ENCODE measurements around the gene FAM229A.

Gene FAM229A

GRCh38 chr1:32345289-32345827 lies 16.9 kb downstream of the FAM229A start:
- Histone ChIP-seq H3K27me3 (ENCODE audit: control insufficient read depth, insufficient read depth, low read length) (peaks cover 12% of the 10 kb centered on the region), H3K4me1 (ENCODE audit: control insufficient read depth, insufficient read depth, low read length) (peaks cover 7% of the 10 kb centered on the region; the same call in 1 of the 2 replicates), H3K36me3 (ENCODE audit: control insufficient read depth, insufficient read depth, low read length) (no peaks in the 10 kb centered on the region), H3K27ac (ENCODE audit: low read depth, low read length) (no peak overlapping the region), H3K4me3 (ENCODE audit: low read depth, low read length) (no peak overlapping the region), H3K9me3 (ENCODE audit: control insufficient read depth, insufficient read depth, low read depth, low read length) (peaks cover under 1% of the 10 kb centered on the region; the same call in 1 of the 2 replicates), H3K9ac (ENCODE audit: low read length) (no peak overlapping the region)

- Histone ChIP-seq H3K4me3 (ENCODE audit: low read depth, low read length) (no peak overlapping the region), H3K9me3 (ENCODE audit: control insufficient read depth, insufficient read depth, low read depth, low read length) (no peaks in the 10 kb centered on the region), H3K36me3 (ENCODE audit: control insufficient read depth, insufficient read depth, low read length) (no peaks in the 10 kb centered on the region), H3K27ac (ENCODE audit: low read depth, low read length) (no peak overlapping the region), H3K9ac (ENCODE audit: low read length) (no peak overlapping the region), H3K27me3 (ENCODE audit: control insufficient read depth, insufficient read depth, low read length) (0 out of 2 replicates have a peak, but pooled peaks cover 2% of the 10 kb centered on the region), H3K4me1 (ENCODE audit: control insufficient read depth, insufficient read depth, low read length) (peaks cover 13% of the 10 kb centered on the region; the same call in 1 of the 2 replicates)
These were observed 19.6 kb downstream of the FAM229A start for GRCh38 chr1:32342704-32343103.

- peaks cover 19% of the 10 kb centered on the region for H3K4me1 ChIP-seq (ENCODE audit: control insufficient read depth, insufficient read depth, low read length)
- H3K9me3 ChIP-seq (ENCODE audit: control insufficient read depth, insufficient read depth, low read depth, low read length) = no peaks in the 10 kb centered on the region
These were observed 20.3 kb downstream of the FAM229A start for GRCh38 chr1:32341971-32342370.

GRCh38 chr1:32341186-32341757 lies 21.0 kb downstream of the FAM229A start:
- Histone ChIP-seq H3K9me3 (ENCODE audit: control insufficient read depth, insufficient read depth, low read depth, low read length) (no peaks in the 10 kb centered on the region), H3K27ac (ENCODE audit: low read depth, low read length) (no peak overlapping the region), H3K4me3 (ENCODE audit: low read depth, low read length) (no peak overlapping the region), H3K9ac (ENCODE audit: low read length) (no peak overlapping the region), H3K4me1 (ENCODE audit: control insufficient read depth, insufficient read depth, low read length) (peaks cover 25% of the 10 kb centered on the region), H3K36me3 (ENCODE audit: control insufficient read depth, insufficient read depth, low read length) (no peaks in the 10 kb centered on the region), H3K27me3 (ENCODE audit: control insufficient read depth, insufficient read depth, low read length) (peaks cover 9% of the 10 kb centered on the region)

More at GRCh38 chr1:32341971-32342370, 20.3 kb downstream of the FAM229A start:
- Histone ChIP-seq H3K9ac (ENCODE audit: low read length) (no peak overlapping the region), H3K27me3 (ENCODE audit: control insufficient read depth, insufficient read depth, low read length) (peaks cover 3% of the 10 kb centered on the region; the same call in 1 of the 2 replicates), H3K27ac (ENCODE audit: low read depth, low read length) (no peak overlapping the region), H3K4me3 (ENCODE audit: low read depth, low read length) (no peak overlapping the region), H3K36me3 (ENCODE audit: control insufficient read depth, insufficient read depth, low read length) (no peaks in the 10 kb centered on the region)

- H3K9ac ChIP-seq (ENCODE audit: low read length) = no peak overlapping the region
- H3K4me1 ChIP-seq (ENCODE audit: control insufficient read depth, insufficient read depth, low read length) = peaks cover 28% of the 10 kb centered on the region
- H3K36me3 ChIP-seq (ENCODE audit: control insufficient read depth, insufficient read depth, low read length) = peaks cover 6% of the 10 kb centered on the region
- H3K9me3 ChIP-seq (ENCODE audit: control insufficient read depth, insufficient read depth, low read depth, low read length) = no peaks in the 10 kb centered on the region
- no peak overlapping the region for H3K4me3 ChIP-seq (ENCODE audit: low read depth, low read length)
- no peak overlapping the region for H3K27ac ChIP-seq (ENCODE audit: low read depth, low read length)
- H3K27me3 ChIP-seq (ENCODE audit: control insufficient read depth, insufficient read depth, low read length) = peaks cover 7% of the 10 kb centered on the region
These were observed 22.8 kb downstream of the FAM229A start for GRCh38 chr1:32339363-32339978.

- Histone ChIP-seq H3K4me1 (ENCODE audit: control insufficient read depth, insufficient read depth, low read length) (peaks cover 35% of the 10 kb centered on the region), H3K9me3 (ENCODE audit: control insufficient read depth, insufficient read depth, low read depth, low read length) (no peaks in the 10 kb centered on the region), H3K27me3 (ENCODE audit: control insufficient read depth, insufficient read depth, low read length) (peaks cover 7% of the 10 kb centered on the region), H3K36me3 (ENCODE audit: control insufficient read depth, insufficient read depth, low read length) (peaks cover 13% of the 10 kb centered on the region), H3K4me3 (ENCODE audit: low read depth, low read length) (no peak overlapping the region), H3K9ac (ENCODE audit: low read length) (no peak overlapping the region), H3K27ac (ENCODE audit: low read depth, low read length) (no peak overlapping the region)
These were observed 23.6 kb downstream of the FAM229A start for GRCh38 chr1:32338637-32339145.

- H3K9me3 ChIP-seq (ENCODE audit: control insufficient read depth, insufficient read depth, low read depth, low read length) = no peaks in the 10 kb centered on the region
- peaks cover 7% of the 10 kb centered on the region for H3K27me3 ChIP-seq (ENCODE audit: control insufficient read depth, insufficient read depth, low read length)
- peaks cover 20% of the 10 kb centered on the region for H3K36me3 ChIP-seq (ENCODE audit: control insufficient read depth, insufficient read depth, low read length)
- no peak overlapping the region for H3K27ac ChIP-seq (ENCODE audit: low read depth, low read length)
- peaks cover 35% of the 10 kb centered on the region for H3K4me1 ChIP-seq (ENCODE audit: control insufficient read depth, insufficient read depth, low read length)
- H3K9ac ChIP-seq (ENCODE audit: low read length) = no peak overlapping the region
- H3K4me3 ChIP-seq (ENCODE audit: low read depth, low read length) = no peak overlapping the region
These were observed 24.2 kb downstream of the FAM229A start for GRCh38 chr1:32337855-32338636.

GRCh38 chr1:32336963-32337675 lies 25.2 kb downstream of the FAM229A start:
- no peak overlapping the region for H3K9ac ChIP-seq (ENCODE audit: low read length)
- no peaks in the 10 kb centered on the region for H3K9me3 ChIP-seq (ENCODE audit: control insufficient read depth, insufficient read depth, low read depth, low read length)
- H3K4me3 ChIP-seq (ENCODE audit: low read depth, low read length) = peak overlapping the region; percentile 56
- peaks cover 7% of the 10 kb centered on the region for H3K27me3 ChIP-seq (ENCODE audit: control insufficient read depth, insufficient read depth, low read length)
- no peak overlapping the region for H3K27ac ChIP-seq (ENCODE audit: low read depth, low read length)
- H3K4me1 ChIP-seq (ENCODE audit: control insufficient read depth, insufficient read depth, low read length) = peaks cover 41% of the 10 kb centered on the region
- peaks cover 28% of the 10 kb centered on the region for H3K36me3 ChIP-seq (ENCODE audit: control insufficient read depth, insufficient read depth, low read length)

GRCh38 chr1:32336591-32336932 lies 25.7 kb downstream of the FAM229A start:
- peak overlapping the region; percentile 56 for H3K4me3 ChIP-seq (ENCODE audit: low read depth, low read length)
- H3K27me3 ChIP-seq (ENCODE audit: control insufficient read depth, insufficient read depth, low read length) = peaks cover 7% of the 10 kb centered on the region
- H3K9me3 ChIP-seq (ENCODE audit: control insufficient read depth, insufficient read depth, low read depth, low read length) = no peaks in the 10 kb centered on the region
- peaks cover 38% of the 10 kb centered on the region for H3K4me1 ChIP-seq (ENCODE audit: control insufficient read depth, insufficient read depth, low read length)
- peaks cover 34% of the 10 kb centered on the region for H3K36me3 ChIP-seq (ENCODE audit: control insufficient read depth, insufficient read depth, low read length)
- H3K9ac ChIP-seq (ENCODE audit: low read length) = peak overlapping the region; percentile 5
- H3K27ac ChIP-seq (ENCODE audit: low read depth, low read length) = no peak overlapping the region

- peak within 1 kb of the TSS; percentile 88 for H3K27ac ChIP-seq (ENCODE audit: low read depth, low read length)
- H3K9me3 ChIP-seq (ENCODE audit: control insufficient read depth, insufficient read depth, low read depth, low read length) = no peaks in the 10 kb centered on the region
- H3K4me1 ChIP-seq (ENCODE audit: control insufficient read depth, insufficient read depth, low read length) = peaks cover 35% of the 10 kb centered on the region
- H3K4me3 ChIP-seq (ENCODE audit: low read depth, low read length) = peak within 1 kb of the TSS; percentile 80
- H3K36me3 ChIP-seq (ENCODE audit: control insufficient read depth, insufficient read depth, low read length) = peaks cover 39% of the 10 kb centered on the region
- peaks cover 7% of the 10 kb centered on the region for H3K27me3 ChIP-seq (ENCODE audit: control insufficient read depth, insufficient read depth, low read length)
- H3K9ac ChIP-seq (ENCODE audit: low read length) = peak within 1 kb of the TSS; percentile 94
These were observed 26.3 kb downstream of the FAM229A start, which contains the start of gene MARCKSL1 for GRCh38 chr1:32335790-32336590. MARCKSL1 (minus strand) TSS chr1:32336233; CDS start chr1:32336033, 200 bp downstream.
